Esophagus muscularis mucosa (tissue), 4 donors: ENCODE measurements around the gene PTPN11. TPM values are rescaled to one million over a fixed set of nuclear protein-coding genes. Genes with fewer than 3 reads are reported as not detected.

ENCODE experiments used
- DNase-seq: peaks from one replicate; pipeline ENCODE4 v3.0.0-alpha.2; 2017; ENCODE audit errors: extremely low spot score
- H3K27ac ChIP-seq, 4 donors: fragments of 200-600 bp; sonication (generic); replicated peaks in 1 of 4; 1 replicate in 3 of 4; 2 replicates in 1 of 4; pipeline ENCODE4 v1.5.1; 2016 to 2019; ENCODE audit warnings: mild to moderate bottlenecking in 1 of 4
- H3K27me3 ChIP-seq, 4 donors: fragments of 200-600 bp; sonication (generic); one replicate each; pipeline versions ENCODE4 v1.5.1 to v1.6.0; 2016 to 2019
- H3K36me3 ChIP-seq, 4 donors: fragments of 200-600 bp; sonication (generic); one replicate each; pipeline ENCODE4 v1.5.1; 2016 to 2019
- H3K4me1 ChIP-seq, 4 donors: fragments of 200-600 bp; sonication (generic); one replicate each; pipeline ENCODE4 v1.5.1; 2016 to 2019
- H3K4me3 ChIP-seq, 4 donors: fragments of 200-600 bp; sonication (generic); 1 replicate in 2 of 4; 2 replicates in 2 of 4; pipeline ENCODE4 v1.5.1; 2016 to 2019; ENCODE audit warnings: mild to moderate bottlenecking in 4 of 4, moderate library complexity in 1 of 4
- H3K9me3 ChIP-seq, 4 donors: fragments of 200-600 bp; sonication (generic); 1 replicate in 3 of 4; 2 replicates in 1 of 4; pipeline ENCODE4 v1.5.1; 2016 to 2019
- CTCF ChIP-seq, 3 experiments: fragments of 200-600 bp in 2 of 3; fragments of 450-650 bp in 1 of 3; sonication (generic) in 2 of 3; IDR thresholded peaks; one replicate each; pipeline ENCODE4 v1.5.1; 2017 to 2019; ENCODE audit warnings: antibody characterized with exemption in 3 of 3, mild to moderate bottlenecking in 2 of 3, moderate library complexity in 1 of 3
- EP300 ChIP-seq: sonication (generic); formaldehyde crosslinking; IDR thresholded peaks from one replicate; pipeline ENCODE4 v1.6.1; 2017; ENCODE audit warnings: antibody characterized with exemption
- POLR2A ChIP-seq: fragments of 450-650 bp; IDR thresholded peaks from one replicate; pipeline ENCODE4 v1.6.1; 2017; ENCODE audit warnings: antibody characterized with exemption, moderate library complexity, mild to moderate bottlenecking, low read depth
- POLR2AphosphoS5 ChIP-seq, 2 donors: sonication (generic); formaldehyde crosslinking; IDR thresholded peaks; one replicate each; pipeline ENCODE4 v1.6.1; 2017; ENCODE audit warnings: antibody characterized with exemption in 2 of 2
- WGBS: methylation state at CpG from one replicate; pipeline ENCODE4 v1.1.5; 2018; 5-methylcytosine and 5-hydroxymethylcytosine counted together
- intact Hi-C: fragments of 100-400 bp; cut with DNase I; formaldehyde crosslinking; loops from one replicate; pipeline ENCODE4 v1.15.1; 2023
- total RNA-seq, 4 donors: library from RNA; depleted of rRNA; stranded (reverse); fragments of >200 nt; gene quantifications; one replicate each; pipeline versions ENCODE4 v1.1.0 to v1.2.1, GENCODE V29; 2016

Gene PTPN11
- total RNA-seq, 4 donors from 2014 or later: 132 to 142 (median 139) TPM

- no peaks in the 10 kb centered on the region for H3K27me3 ChIP-seq
- intact Hi-C loops: no loop called here
- H3K4me3 ChIP-seq: no peak overlapping the region
- H3K9me3 ChIP-seq: no peaks in the 10 kb centered on the region
- peaks cover 49 to 51% (median 50%) of the 10 kb centered on the region in 4 donors for H3K4me1 ChIP-seq
- TF ChIP-seq POLR2AphosphoS5 (IDR thresholded peaks at IDR 0.05): no peak
- no peak for TF ChIP-seq POLR2A
- TF ChIP-seq CTCF (IDR thresholded peaks at IDR 0.05): no peak
- TF ChIP-seq EP300: no peak
- H3K36me3 ChIP-seq: peaks cover 0 to 8% (median 0%) of the 10 kb centered on the region in 4 donors
- WGBS: 93% methylated on average over 3 of the region's 3 CpGs
- DNase-seq: no peak
- H3K27ac ChIP-seq: no peak overlapping the region
Measured at GRCh38 chr12:112424126-112424525, 5.4 kb downstream of the PTPN11 start.

- DNase-seq: no peak
- H3K36me3 ChIP-seq: peaks cover 0 to 15% (median 1%) of the 10 kb centered on the region in 4 donors
- intact Hi-C loops: no loop called here
- H3K9me3 ChIP-seq: no peaks in the 10 kb centered on the region
- TF ChIP-seq EP300: no peak
- no peak for TF ChIP-seq CTCF (IDR thresholded peaks at IDR 0.05)
- TF ChIP-seq POLR2A: no peak
- TF ChIP-seq POLR2AphosphoS5 (IDR thresholded peaks at IDR 0.05): no peak
- no peak overlapping the region for H3K27ac ChIP-seq
- 95% methylated on average over 7 of the region's 7 CpGs for WGBS
- H3K4me1 ChIP-seq: peaks cover 34 to 38% (median 35%) of the 10 kb centered on the region in 4 donors
- no peak overlapping the region for H3K4me3 ChIP-seq
- H3K27me3 ChIP-seq: no peaks in the 10 kb centered on the region
Measured at GRCh38 chr12:112425582-112426382, 7.0 kb downstream of the PTPN11 start.

GRCh38 chr12:112427760-112428159 is 9.0 kb downstream of the PTPN11 start:
- Histone ChIP-seq H3K27me3 (no peaks in the 10 kb centered on the region), H3K4me1 (peaks cover 15 to 19% (median 16%) of the 10 kb centered on the region in 4 donors), H3K27ac (no peak overlapping the region), H3K9me3 (no peaks in the 10 kb centered on the region), H3K4me3 (no peak overlapping the region), H3K36me3 (peaks cover 0 to 19% (median 4%) of the 10 kb centered on the region in 4 donors)
- DNase-seq: no peak
- intact Hi-C loops: no loop called here
- 98% methylated on average over 2 of the region's 2 CpGs for WGBS
- TF ChIP-seq CTCF (IDR thresholded peaks at IDR 0.05): no peak
- no peak for TF ChIP-seq POLR2A
- TF ChIP-seq POLR2AphosphoS5 (IDR thresholded peaks at IDR 0.05): no peak
- TF ChIP-seq EP300: no peak

GRCh38 chr12:112430929-112431328 is 12.2 kb downstream of the PTPN11 start:
- Histone ChIP-seq H3K36me3 (peaks cover 0 to 15% (median 4%) of the 10 kb centered on the region in 4 donors), H3K4me3 (no peak overlapping the region), H3K9me3 (no peaks in the 10 kb centered on the region), H3K27ac (no peak overlapping the region), H3K27me3 (no peaks in the 10 kb centered on the region), H3K4me1 (no peaks in the 10 kb centered on the region)
- no peak for DNase-seq
- TF ChIP-seq EP300 (no peak), POLR2A (no peak), POLR2AphosphoS5 (IDR thresholded peaks at IDR 0.05) (no peak), CTCF (IDR thresholded peaks at IDR 0.05) (no peak)
- WGBS: 87% methylated on average over 5 of the region's 5 CpGs
- intact Hi-C loops: no loop called here
